ENCODE measurements around the gene ASF1B.
"Not testable (repeated sequence)": the region's sequence is repeated elsewhere in the genome, so short reads cannot be mapped to it uniquely, and the experiment has no call there.

DNA sequence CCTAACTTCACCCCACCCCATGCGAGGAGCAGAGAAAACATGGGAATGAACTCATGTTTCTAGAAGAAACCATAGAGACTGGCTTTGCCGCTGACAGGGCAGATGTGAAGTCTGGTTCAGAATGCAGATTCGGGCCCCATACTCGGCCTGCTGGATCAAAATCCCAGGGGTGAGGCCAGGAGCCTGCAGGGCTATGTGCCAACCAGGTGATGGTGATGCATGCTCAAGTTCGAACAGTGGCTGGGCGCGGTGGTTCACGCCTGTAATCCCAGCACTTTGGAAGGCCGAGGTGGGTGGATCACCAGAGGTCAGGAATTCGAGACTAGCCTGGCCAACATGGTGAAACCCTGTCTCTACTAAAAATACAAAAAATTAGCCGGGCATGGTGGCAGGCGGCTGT is 44.8 kb upstream of the ASF1B start:
- TF ChIP-seq, protein P1, sequence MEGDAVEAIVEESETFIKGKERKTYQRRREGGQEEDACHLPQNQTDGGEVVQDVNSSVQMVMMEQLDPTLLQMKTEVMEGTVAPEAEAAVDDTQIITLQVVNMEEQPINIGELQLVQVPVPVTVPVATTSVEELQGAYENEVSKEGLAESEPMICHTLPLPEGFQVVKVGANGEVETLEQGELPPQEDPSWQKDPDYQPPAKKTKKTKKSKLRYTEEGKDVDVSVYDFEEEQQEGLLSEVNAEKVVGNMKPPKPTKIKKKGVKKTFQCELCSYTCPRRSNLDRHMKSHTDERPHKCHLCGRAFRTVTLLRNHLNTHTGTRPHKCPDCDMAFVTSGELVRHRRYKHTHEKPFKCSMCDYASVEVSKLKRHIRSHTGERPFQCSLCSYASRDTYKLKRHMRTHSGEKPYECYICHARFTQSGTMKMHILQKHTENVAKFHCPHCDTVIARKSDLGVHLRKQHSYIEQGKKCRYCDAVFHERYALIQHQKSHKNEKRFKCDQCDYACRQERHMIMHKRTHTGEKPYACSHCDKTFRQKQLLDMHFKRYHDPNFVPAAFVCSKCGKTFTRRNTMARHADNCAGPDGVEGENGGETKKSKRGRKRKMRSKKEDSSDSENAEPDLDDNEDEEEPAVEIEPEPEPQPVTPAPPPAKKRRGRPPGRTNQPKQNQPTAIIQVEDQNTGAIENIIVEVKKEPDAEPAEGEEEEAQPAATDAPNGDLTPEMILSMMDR (conservative IDR thresholded peaks at IDR 0.05; ENCODE audit: low read depth, low read length) = not testable (repeated sequence)
- TF ChIP-seq EZH2 (IDR thresholded peaks at IDR 0.05; ENCODE audit: borderline replicate concordance, low read depth, low read length, poor library complexity, severe bottlenecking) = not testable (repeated sequence)
